HG03060 (cell line): ENCODE measurements around the gene CPSF7.

ENCODE experiments used
- ATAC-seq: cut with Tn5 transposase; IDR thresholded peaks from one replicate; pipeline ENCODE4 v1.9.1; 2021; ENCODE audit warnings: low read depth, moderate number of reproducible peaks; ENCODE audit not compliant: unreplicated experiment

Gene CPSF7

DNA sequence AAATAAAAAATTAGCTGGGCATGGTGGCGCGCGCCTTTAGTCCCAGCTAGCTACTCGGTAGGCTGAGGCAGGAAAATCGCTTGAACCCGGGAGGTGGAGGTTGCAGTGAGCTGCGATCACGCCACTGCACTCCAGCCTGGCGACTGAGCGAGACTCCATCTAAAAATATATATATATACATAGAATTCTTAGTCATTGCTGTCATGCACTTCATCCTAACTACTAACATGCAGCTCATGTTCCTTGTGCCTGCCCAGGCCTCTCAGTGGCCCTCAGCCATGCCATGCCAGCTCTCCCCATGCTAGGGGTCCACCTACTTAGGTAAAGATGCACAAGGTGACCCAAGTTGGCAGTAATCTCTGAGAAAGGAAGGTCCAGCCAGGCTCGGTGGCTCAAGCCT is 71.2 kb downstream of the CPSF7 start:
- ATAC-seq: no peak

DNA sequence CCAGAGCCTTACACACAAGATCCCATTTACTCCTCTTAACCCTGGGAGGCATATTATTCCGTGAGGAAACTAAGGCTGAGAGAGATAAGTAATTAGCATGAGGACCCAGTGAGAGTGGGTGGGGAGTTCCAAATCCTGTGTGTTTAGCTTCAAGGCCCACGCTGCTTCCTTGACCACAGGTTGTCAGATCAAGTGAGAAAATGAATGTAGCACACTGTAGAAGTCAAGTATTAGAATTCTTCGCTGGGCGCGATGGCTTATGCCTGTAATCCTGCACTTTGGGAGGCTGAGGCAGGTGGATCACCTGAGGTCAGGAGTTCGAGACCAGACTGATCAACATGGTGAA is 71.9 kb downstream of the CPSF7 start:
- ATAC-seq: no peak

DNA sequence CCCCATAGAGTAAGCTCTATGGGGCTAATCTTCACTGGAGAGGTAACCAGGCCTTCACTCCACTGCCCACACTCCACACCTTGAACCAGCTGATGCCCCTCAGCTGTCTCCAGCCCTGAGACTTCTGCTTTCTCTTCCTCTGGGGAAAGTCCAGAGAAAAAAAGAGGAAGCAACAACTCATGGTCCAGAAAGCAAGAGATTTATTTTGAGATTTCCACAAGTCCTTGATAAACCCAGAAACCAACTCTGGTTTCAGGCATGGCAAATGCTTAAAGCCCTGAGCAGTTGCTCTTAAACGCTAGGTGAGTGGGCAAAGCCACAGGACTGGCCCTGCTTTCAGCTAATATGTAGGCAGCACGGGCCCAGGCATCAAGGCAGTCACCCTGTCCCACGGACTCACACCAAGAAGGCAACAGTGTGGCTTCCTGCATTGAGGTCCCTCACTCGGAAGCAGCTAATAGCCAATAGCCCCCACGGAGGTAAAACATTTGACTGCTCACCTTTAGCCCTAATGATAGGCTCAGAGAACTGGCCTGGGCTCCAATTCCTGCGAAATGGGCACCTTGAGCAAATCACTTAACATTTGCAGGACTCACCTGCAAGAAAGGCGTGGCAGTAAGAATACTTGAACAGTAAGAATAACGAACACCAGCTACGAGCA is 72.4 kb downstream of the CPSF7 start:
- peak; percentile 40 for ATAC-seq

DNA sequence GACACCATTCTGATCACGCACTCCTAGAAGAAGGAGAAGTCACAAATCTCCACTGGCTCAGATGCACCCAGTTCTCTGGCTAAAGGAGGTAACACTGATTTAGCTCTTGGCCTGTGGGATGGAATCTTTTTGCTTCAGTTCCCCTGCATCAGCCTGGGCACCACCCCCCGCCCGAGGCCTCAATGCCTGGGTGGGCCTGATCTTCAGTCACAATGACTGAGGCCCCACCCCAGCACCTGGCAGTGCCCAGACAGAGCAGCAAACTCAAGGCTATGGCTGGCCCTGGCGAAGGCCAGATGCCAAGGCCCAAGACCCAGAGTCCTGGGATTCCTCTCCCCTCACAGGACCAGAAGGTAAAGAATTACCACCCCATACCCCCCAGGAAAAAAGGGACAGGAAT is 73.1 kb downstream of the CPSF7 start:
- no peak for ATAC-seq

DNA sequence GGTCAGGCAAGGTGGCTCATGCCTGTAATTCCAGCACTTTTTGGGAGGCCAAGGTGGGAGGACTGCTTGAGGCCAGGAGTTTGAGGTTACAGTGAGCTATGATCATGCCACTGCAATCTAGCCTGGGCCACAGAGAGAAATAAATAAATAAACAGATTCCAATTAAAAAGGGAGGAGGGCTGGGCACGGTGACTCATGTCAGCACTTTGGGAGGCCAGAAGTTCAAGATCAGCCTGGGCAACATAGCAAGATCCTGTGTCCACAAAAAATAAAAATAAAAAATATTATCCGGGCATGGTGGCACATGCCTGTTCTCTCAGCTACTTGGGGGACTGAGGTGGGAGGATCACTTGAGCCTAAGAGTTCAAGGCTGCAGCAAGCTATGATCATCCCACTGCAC is 75.6 kb downstream of the CPSF7 start:
- no peak for ATAC-seq

DNA sequence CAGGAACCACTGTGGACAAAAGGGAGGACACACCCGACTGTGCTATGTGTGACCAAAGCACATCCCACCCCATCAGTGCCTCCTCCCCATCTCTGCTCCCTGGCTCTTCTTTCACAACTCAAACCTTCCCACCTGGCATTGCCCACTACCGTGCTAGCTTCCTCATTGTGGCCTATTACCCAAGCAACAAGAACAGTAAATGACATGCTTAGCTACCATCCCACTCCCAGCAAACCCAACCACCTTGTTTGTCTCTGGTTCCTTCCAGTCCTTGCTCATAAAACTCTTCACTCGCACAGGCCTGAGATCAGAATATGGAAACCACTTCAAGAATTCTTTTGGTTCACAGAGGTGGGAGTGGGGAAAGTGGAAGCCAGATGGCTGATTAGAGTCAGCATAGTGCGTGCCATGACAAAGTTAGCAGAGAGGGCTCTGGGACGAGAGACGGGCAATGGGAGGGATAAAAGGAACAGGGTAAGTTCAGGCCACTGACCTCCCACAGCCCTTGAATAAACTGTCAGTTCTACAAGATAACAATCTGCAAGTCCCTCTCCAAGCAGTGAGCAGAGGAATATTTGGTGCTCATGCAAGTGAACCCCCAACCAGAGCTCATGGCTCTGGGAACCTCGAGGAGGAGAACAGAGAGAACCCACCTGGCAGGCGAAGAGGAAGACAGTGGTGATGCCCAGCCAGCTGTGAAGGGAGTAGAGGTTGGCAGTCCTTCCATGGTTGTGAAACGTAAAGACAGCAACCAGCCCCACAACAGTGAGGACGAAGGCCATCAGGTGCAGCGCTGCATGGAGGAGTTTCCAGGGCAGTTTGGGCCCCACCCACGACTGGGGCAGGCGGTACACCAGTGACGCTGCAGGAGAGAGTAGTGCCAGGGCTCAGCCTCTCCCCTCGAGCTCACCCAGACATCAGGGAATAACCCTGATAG is 76.4 kb downstream of the CPSF7 start:
- no peak for ATAC-seq
